Stimulated activated CD4-positive, alpha-beta T cell treated with anti-CD3 and anti-CD28 coated beads, Interleukin-4, amount 100 ng/mL, for 4 hours (primary cell): ENCODE data around the gene RSPH10B.
"Not testable (repeated sequence)": the region's sequence is repeated elsewhere in the genome, so short reads cannot be mapped to it uniquely, and the experiment has no call there.

Experiments used
- DNase-seq, 2 experiments: peaks; one replicate each; pipeline ENCODE4 v3.0.0-alpha.2; 2020

RSPH10B gene

DNA sequence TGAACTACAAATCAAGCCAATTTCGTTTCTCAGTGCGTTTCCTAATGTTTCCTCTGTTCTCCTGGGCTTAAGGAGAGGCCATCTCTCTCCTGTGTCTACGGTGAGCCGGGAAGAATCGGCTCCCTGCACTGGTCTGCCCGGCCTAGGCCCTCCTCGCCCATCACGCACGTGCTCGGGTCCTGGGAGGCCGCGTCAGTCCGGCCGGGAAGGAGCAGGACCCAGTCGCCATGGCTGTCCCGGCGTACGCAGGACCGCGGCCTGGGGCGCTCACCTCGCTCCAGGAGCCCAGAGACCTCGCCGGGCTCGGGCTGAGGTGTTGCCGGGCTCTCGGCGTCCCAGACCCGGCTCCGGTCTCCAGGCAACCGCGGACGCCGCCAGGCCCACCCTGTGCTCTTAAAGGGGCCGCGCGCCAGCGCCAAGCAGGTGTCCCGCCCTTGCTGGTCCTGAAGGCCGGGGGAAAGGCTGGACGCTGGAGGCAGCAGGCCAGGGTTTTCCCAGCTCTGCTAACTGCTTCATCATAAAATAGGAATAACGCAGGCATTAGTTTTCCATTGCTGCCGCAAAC, at the start of gene RSPH10B:
Gene RSPH10B, minus strand, starts transcription at position 343 of the 565 bp plus-strand sequence. CDS start 3,573 bp downstream, outside the sequence.
- not testable (repeated sequence) for DNase-seq

DNA sequence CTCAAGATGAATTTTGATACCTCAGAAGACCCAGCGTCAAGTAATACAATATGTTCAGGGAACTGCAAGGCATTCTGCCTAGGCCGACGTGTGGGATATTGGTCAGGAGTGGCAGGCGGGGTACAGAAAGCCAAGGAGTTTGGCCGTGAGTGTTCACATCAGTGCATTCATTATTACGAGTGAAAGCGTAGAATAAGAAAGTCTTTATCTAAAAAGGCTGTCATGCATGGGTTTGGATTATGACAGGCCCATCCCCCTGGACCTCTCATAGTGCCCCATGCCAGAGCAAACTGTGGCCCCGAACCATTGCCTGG, 46.1 kb upstream of the RSPH10B start:
- no peak for DNase-seq

DNA sequence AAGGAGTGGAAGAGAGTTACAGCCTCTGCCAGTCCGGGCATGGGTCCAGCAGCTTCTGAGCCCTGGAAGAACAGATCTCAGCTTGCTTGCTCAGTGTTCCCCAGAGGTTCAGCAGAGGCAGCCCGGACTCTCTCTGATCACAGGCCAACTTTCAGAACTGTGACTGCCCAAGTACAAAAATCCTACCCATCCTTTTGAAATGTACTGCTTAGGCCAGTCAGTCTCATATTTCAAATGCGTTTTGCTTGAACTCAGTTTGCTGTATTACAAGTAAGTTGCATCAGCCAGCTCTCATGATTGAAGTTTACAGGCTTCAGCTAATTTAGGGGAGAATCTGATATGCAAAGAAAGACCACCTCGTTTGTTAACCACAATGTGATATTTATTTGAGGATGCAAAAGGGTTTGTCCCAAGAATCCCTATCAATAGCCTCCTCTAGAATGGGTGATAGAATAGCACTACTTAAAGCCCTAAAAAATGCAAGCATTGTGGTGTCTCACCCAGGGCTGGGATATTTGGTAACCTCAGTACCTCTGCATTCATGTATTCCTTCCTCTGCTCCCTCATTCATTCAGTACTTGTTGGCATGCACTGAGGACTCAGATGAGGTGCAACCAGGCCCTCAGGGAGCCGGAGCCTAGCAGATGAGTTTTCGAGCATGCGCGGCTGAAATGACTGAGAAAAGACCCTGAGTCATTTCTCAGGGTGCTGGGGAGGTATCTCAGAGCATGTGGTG, 45.6 kb upstream of the RSPH10B start:
- no peak for DNase-seq

DNA sequence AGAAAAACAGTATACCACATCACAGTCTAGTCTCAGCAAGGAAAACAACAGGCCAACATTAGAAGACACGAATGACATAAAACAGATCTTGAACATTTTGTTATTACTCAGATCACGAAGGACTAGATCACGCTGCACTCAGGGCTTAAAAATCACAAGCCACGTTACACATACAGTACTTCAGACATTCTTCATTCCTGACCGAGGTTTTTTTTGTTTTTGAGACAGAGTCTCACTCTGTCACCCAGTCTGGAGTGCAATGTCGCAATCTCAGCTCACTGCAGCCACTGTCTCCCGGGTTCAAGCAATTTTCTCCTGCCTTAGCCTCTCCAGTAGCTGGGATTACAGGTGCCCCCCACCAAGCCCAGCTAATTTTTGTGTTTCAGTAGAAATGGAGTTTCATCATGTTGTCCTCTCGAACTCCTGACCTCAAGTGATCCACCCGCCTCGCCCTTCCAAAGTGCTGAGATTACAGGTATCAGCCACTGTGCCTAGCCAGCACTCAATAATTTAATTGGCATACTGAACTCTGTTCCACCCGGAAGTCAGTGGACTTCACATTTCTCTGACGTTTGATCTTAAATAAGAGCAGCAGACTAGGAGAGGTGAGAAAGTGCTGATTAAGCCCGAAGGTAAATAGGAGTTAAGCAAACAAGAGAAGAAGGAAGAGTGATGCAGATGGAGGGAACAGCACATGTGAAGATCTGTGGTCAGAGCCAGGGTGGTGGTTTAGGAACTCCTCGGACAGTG, 42.0 kb upstream of the RSPH10B start:
- DNase-seq: no peak

DNA sequence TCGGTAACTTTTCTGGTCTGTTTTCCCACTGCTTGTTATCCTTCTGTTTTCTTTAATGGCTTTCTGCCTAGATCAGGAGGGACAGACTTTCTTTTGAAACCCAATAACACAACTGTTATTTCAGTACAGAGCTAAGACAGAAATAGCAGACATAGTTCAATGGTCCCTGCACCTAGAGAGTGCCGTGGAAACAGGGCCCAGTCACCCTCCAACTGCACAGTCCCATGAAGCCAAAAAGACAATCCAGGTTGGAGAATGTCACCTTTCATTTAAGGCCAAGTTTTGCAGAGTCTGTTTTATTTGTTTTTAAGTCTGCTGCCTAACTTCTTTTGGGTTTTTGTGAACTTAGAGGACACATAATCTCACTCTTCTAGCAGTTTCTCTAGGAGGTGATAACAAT, 41.1 kb upstream of the RSPH10B start:
- no peak for DNase-seq

DNA sequence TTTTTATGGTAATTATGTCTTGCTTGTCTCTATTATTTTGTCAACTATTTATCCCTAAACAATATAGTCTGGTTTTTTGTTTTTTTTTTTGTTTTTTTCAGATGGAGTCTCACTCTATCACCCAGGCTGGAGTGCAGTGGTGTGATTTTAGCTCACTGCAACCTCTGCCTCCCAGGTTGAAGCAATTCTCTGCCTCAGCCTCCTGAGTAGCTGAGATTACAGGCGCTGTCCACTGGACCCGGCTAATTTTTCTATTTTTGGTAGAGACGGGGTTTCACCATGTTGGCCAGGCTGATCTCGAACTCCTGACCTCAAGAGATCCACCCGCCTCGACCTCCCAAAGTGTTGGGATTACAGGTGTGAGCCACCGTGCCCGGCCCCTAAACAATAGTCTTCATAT, 39.9 kb upstream of the RSPH10B start:
- not testable (repeated sequence) for DNase-seq

DNA sequence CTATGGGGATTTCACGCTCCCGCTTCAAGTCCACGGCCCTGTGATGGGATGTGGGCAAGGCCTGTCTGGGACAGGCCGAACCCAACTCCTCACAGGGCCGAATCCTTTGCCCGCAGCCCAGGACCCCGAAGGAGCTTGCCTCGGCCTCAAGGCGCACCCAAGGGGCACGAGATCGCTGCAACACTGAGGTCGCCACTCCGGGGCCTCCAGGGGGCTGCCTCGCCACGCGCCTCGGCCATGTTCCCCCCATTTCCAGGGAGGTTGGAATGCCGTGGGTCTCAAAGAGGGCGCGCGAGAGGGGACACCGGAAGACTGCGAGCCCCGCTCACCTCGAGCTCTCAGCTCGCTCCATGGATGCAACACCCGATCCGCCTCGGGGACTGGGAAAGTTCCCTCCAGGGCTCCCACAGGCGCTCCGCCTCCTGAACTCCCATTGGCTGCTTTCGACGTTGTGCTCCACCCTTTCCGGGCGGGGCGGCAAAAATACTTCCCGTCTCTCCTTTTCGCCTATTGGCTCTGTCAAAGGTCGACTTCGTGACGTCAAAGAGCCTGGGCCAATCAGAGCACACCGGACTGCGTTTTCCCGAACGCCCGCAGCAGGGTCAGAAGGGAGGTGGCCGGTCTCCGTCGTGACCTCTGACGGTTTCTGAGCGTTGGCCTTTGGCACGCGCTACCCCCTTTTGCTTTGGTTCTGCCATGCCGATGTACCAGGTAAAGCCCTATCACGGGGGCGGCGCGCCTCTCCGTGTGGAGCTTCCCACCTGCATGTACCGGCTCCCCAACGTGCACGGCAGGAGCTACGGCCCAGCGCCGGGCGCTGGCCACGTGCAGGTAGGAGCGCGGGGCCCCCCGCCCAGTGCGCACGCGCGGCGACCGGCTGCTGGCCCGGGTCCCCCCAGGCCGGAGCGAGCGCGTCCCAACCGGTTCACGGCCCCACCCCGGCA, 38.5 kb upstream of the RSPH10B start, which contains the start of the genes AIMP2 and PMS2:
Gene AIMP2, plus strand, starts transcription at position 605 of the 944 bp plus-strand sequence. Its CDS starts 92 bp downstream, at position 697.
Gene PMS2, minus strand, starts transcription at position 382 of the 944 bp plus-strand sequence. Its CDS starts 30 bp downstream, at position 352.
- DNase-seq: peak; percentile 93 to 97

DNA sequence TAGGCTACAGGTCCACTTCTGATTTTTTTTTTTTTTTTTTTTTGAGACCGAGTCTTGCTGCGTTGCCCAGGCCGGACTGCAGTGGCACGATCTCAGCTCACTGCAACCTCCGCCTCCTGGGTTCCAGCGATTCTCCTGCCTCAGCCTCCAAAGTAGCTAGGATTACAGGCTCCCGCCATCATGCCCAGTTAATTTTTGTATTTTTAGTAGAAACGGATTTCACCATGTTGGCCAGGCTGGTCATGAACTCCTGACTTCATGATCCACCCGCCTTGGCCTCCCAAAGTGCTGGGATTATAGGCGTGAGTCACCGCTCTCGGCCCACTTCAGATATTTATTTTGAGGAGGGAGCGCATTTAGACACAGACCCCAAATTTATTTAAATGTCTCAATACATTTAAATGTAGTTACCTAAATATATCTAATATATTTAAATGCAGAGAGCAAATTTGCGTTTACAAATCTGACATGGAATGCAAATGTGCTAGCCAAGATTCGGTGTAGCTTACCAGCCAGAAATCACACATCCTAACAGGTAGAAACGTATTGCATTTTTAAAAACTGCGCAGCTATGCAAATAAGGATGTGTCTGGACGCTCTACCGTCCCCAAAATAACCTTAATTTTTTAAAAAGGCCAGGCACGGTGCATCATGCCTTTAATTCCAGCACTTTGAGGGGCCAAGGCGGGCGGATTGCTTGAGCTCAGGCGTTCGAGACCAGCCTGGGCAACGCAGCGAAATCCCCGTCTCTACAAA, 37.5 kb upstream of the RSPH10B start:
- not testable (repeated sequence) for DNase-seq

DNA sequence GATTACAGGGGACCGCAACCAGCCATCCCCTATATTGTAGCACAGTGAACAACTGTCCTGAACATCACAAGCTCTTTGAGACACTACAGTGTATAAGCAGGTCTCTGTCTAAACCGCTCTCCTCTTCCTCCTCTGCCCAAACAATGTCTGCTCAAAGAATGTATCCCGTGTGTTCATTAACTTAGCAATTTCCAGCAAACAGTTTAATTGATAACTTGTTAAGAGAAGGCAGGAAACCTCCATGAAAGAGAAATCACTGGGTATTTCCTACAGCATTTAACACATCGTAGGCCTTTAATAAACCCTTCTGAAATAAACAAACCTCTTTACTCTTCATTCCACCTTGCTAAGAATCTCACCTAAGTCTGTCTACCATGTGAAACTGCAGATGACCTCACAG, 36.9 kb upstream of the RSPH10B start:
- no peak for DNase-seq

DNA sequence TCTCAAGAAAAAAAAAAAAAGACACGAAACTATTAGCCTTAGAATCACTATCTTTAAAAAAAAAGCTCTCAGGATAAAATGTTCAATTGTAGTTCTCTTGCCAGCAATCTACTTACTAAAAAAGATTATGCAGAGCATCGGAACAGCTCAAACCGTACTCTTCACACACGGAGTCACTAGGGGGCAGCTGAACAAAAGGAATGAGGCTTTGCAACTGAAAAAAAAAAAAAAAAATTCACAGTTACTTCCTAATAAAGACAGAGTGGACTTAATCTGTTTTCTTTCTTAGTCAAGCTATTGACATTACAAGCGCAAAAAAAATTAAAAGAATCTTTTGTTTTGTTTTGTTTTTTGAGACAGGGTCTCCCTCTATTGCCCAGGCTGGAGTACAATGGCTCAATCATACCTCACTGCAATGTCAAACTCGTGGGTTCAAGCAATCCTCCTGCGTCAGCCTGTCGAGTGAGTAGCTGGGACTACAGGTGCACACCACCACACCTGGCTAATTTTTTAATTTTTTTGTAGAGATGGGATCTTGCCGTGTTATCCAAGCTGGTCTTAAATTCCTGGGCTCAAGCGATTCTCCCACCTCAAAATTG, 26.8 kb upstream of the RSPH10B start:
- DNase-seq: peak in 1 of 2 experiments; percentile 45

DNA sequence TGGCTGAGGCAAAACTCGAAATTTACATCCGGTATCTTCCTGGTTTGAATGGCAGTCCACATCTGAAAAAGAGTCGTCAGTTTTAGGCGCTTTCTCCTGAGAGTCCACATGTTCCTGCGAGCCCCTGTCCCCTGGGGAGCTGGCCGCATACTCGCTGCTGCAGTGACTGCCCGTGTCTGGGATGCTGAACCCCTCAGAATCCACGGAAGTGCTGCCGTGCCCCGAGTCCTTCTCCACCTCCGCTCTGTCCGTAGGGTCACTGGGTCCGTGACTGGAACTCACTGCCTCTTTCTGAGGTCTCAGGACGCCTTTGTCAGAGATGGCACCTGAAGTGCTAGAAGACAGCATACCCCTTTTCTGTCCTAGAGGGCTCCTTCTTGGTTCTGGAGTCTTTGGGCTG, 16.6 kb upstream of the RSPH10B start:
- not testable (repeated sequence) for DNase-seq

DNA sequence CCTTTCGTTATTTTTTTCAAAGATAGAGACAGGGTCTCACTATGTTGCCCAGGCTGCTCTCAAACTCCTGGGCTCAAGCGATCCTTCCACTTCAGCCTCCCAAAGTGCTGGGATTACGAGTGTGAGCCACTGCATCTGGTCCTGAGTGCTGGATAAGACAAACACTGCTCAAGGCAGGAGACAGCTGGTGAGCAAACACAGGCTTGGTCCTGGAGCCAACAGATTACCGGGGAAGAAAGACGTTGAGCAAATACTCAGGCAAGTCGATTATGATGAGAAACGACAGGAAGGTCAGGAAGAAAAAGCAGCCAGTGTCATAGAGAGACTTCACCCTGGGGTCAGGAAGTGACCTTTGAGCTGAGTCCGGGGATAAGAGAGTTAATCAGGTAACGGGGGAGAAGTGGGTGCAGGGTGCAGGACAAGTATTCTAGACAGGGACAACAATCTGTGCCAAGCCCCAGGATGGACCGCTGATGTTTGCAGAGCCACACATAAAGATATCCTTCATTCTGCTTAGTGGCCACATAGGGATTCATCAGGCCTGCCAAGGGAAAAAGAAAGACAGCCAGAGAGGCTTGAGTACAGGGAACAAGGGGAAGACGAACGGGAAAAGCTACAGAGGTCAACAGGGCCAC, 9.3 kb upstream of the RSPH10B start:
- not testable (repeated sequence) for DNase-seq

DNA sequence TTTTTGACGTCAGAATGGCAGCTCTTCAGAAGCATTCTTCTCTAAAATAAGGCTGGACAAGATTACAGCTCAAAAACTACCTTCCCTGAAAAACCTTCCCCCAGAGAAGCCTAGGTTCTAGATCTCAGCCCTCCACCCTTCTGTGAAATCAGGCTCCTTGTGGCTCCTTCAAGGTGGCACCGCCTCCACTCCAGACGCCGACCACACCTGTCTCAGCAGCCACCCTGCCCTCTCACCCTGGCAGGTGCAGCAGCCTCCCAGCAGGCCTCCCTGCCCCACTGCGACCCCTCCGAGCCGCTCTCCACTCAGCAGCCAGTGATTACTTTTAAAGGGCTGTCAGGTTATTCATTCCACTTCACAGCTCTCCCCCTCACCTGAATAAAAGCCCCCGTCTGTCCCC, 3.1 kb upstream of the RSPH10B start:
- DNase-seq: not testable (repeated sequence)

DNA sequence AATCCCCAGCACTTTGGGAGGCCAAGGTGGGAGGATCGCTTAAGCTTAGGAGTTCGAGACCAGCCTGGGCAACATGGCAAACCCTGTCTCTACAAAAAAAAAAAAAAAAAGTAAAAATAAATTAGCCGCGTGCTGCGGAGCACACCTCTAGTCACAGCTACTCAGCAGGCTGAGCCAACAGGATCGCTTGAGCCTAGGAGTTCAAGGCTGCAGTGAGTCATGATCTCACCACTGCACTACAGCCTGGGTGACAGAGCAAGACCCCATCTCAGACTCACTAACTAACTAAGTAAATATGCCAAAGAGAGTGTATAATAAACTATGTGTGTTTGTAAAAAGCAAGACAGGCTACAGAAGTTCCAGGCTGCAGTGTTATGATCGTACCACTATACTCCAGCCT, 6.7 kb downstream of the RSPH10B start:
- not testable (repeated sequence) for DNase-seq

DNA sequence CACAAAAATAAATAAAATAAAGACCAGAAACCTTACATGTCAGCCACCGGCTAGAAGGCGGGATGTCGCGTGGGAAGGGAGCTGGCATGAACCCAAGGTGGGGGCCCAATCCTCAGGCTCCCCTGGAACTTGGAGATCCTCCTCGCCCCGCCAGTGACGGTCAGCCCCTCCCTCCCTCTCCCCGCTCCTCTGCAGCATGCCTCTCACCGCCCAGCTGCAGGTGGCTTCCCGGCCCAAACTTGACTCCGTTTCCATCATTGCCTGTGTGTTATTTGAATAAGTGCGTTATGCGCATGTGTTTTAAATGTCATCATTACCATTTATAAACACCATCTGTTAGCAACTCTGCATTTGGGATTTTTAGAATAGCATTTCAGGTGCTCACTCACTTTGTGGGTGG, 7.3 kb downstream of the RSPH10B start:
- DNase-seq: not testable (repeated sequence)

DNA sequence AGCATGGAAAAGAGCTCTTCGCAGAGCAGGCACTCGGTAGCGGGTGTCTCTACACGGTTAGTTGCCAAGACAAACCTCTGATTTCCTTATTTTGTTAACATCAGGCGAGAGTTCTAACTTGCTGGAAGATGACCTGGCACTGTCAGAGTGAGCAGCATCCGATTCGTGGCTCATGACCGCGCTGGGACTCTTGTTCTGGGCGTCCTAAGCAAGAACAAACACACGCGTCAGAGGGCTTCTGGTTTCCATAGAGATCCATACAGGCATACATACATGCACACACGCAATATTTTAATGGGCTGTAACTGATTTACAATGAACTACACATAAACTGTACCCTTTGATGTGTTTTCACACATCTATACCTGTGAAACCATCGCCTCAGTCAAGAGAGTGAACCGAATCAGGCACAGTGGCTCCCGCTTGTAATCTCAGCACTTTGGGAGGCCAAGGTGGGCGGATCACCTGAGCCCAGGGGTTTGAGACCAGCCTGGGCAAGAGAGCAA, 35.5 kb downstream of the RSPH10B start:
- not testable (repeated sequence) for DNase-seq

DNA sequence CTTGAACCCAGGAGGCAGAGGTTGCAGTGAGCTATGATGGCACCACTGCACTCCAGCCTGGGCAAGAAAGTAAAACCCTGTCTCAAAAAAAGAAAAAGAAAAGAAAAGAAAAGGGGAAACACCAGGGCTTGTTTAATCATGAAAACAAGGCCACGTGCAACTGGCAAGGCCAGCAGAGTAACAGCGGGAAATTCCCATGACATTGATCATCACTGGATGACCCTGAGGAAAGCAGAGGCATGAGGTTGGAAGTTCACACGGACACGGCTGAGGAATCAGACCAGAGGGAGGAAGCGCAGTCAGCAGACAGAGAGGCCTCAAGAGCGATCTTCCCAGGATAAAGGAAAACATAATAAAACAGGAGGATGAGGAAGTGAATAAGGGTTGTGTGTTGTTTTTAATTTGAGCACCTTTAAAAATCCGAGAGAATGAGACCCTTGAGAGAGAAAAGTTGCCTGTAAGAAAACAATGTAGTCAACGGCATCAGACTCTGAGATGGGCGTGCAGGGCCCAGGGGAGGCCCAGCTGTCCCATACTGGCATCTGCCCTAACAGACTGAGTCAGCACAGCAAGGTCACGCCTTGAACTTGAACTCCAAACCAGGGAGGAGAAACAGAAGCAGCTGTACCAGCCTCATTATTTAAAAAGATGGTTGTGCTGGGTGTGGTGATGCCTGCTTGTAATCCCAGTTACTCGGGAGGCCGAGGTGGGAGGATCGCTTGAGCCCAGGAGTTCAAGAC, 38.4 kb downstream of the RSPH10B start:
- not testable (repeated sequence) for DNase-seq

DNA sequence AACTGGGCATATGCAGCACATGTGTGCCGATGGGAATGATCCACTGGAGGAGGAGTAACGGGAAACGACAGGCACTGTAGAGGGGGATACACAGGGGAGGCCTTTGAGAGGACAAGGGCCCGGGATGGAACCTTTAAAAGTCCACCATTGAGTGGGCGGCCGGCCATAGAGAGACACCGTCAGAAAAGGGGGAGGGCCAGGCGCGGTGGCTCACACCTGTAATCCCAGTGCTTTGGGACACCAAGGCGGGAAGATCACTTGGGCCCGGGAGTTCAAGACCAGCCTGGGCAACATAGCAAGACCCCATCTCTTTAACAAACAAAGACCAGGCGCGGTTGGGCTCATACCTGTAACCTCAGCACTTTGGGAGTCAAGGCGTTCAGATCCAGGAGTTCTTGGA, 39.2 kb downstream of the RSPH10B start:
- not testable (repeated sequence) for DNase-seq

DNA sequence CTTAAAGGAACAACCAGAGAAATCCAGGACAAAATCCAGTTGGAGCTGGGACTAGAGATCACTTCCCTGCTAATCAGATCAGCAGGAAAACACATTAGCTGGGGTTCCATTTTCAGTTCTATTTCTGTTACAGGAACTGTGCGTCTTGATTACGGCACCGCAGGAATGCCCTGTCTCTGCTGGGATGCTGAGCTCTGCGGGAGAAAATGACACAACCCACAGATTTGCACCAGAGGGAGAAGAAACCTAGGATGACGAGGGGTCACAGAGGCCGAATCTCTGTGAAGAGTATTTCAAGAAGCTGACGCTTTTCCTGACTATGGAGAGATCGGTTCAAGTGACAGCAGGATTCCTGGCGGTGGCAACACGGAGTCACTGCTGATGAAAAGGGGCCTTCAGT, 40.2 kb downstream of the RSPH10B start:
- not testable (repeated sequence) for DNase-seq
